Endodermal cell (in vitro differentiated cells): Measurements from ENCODE around the gene USP6NL. TPM values are rescaled to one million over a fixed set of nuclear protein-coding genes. Genes with fewer than 3 reads are reported as not detected.

Source experiments
- DNase-seq: peaks from one replicate; pipeline ENCODE4 v3.0.0-alpha.2; 2017
- H3K27ac ChIP-seq: 2 replicates; pipeline ENCODE4 v1.5.1; 2013; ENCODE audit warnings: mild to moderate bottlenecking, low read depth, low read length, moderate library complexity
- H3K27me3 ChIP-seq: 2 replicates; pipeline ENCODE4 v1.6.1; 2013; ENCODE audit warnings: mild to moderate bottlenecking, low read length, moderate library complexity; ENCODE audit not compliant: insufficient read depth, control insufficient read depth, poor library complexity, severe bottlenecking
- H3K36me3 ChIP-seq: 2 replicates; pipeline ENCODE4 v1.7.0; 2013; ENCODE audit warnings: mild to moderate bottlenecking, low read length, moderate library complexity; ENCODE audit not compliant: control insufficient read depth, insufficient read depth
- H3K4me1 ChIP-seq: one replicate; pipeline ENCODE4 v1.7.0; 2013; ENCODE audit warnings: low read length; ENCODE audit not compliant: control insufficient read depth, insufficient read depth
- H3K4me3 ChIP-seq: 2 replicates; pipeline ENCODE4 v1.5.1; 2013; ENCODE audit warnings: mild to moderate bottlenecking, low read length, moderate library complexity
- H3K9ac ChIP-seq: 2 replicates; pipeline ENCODE4 v1.6.1; 2013; ENCODE audit warnings: mild to moderate bottlenecking, low read length, moderate library complexity; ENCODE audit not compliant: poor library complexity, severe bottlenecking; ENCODE audit errors: extremely low read depth
- H3K9me3 ChIP-seq: 2 replicates; pipeline ENCODE4 v1.6.1; 2013; ENCODE audit warnings: mild to moderate bottlenecking, low read length, moderate library complexity; ENCODE audit not compliant: control insufficient read depth
- H3K27ac Mint-ChIP-seq: 2 replicates; pipeline ENCODE4 v1.8.0; 2020; ENCODE audit warnings: mixed read lengths
- H3K27me3 Mint-ChIP-seq: 2 replicates; pipeline ENCODE4 v1.8.0; 2021; ENCODE audit warnings: mild to moderate bottlenecking, mixed read lengths; ENCODE audit not compliant: insufficient read depth
- H3K36me3 Mint-ChIP-seq: 2 replicates; pipeline ENCODE4 v1.8.0; 2020; ENCODE audit warnings: low read depth, mixed read lengths
- H3K4me1 Mint-ChIP-seq: 2 replicates; pipeline ENCODE4 v1.8.0; 2020; ENCODE audit warnings: mixed read lengths
- H3K4me3 Mint-ChIP-seq: 2 replicates; pipeline ENCODE4 v1.8.0; 2020; ENCODE audit warnings: mild to moderate bottlenecking, moderate library complexity, mixed read lengths
- H3K9me3 Mint-ChIP-seq: 2 replicates; pipeline ENCODE4 v1.8.0; 2020; ENCODE audit warnings: mild to moderate bottlenecking, mixed read lengths
- WGBS, 2 experiments: methylation state at CpG; one replicate each; pipeline versions ENCODE4 v1.1.5 to v1.1.7; 2013; ENCODE audit warnings: missing lambda C conversion rate in 2 of 2, mixed read lengths in 1 of 2; ENCODE audit not compliant: insufficient coverage in 1 of 2, insufficient read length in 1 of 2; 5-methylcytosine and 5-hydroxymethylcytosine counted together
- total RNA-seq, 2 donors: library from RNA; stranded (reverse); fragmentation: NEBNext Ultra II Directional in 1 of 2; extraction: Animal tissue kit (Norgen Biotek cat#: 25700) in 1 of 2; gene quantifications; 2 replicates in 1 of 2; 3 replicates in 1 of 2; pipeline ENCODE4 v1.2.1, GENCODE V29; 2021
- TF ChIP-seq, protein P1 (sequence below): fragments of 200-600 bp; sonication (generic); conservative IDR thresholded peaks from 2 replicates; pipeline ENCODE4 v1.5.0; 2021; ENCODE audit warnings: antibody characterized with exemption, mild to moderate bottlenecking

USP6NL gene
- total RNA-seq, 2 donors from 2014 or later, result 20.6 to 22.9 TPM

DNA sequence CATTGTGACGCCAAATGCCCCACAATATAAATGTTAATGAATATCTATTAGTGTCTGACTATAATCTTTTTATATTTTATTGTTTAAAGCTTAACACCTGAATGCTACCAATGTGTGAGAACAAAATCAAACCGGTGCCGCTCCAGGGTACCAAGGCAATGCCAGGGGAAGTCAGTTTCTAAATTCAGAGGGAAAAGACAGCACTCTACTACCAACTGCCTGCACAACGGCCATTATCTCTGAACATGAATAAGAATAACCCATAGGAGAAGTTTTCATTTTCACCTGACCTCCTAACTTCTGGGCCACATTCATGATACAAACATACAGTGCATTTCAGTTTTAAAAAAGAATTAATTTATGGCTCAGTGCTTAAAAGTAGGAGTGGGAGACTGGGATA, 21.7 kb downstream of the USP6NL start:
- no peaks in the 10 kb centered on the region for H3K27me3 ChIP-seq
- Mint-ChIP-seq H3K27ac (no peak overlapping the region), H3K4me1 (peaks cover 17% of the 10 kb centered on the region), H3K4me3 (no peak overlapping the region), H3K36me3 (peaks cover 17% of the 10 kb centered on the region), H3K9me3 (peaks cover 15% of the 10 kb centered on the region), H3K27me3 (no peaks in the 10 kb centered on the region)
- 85 to 91% methylated on average over 2 to 3 of the region's 4 CpGs for WGBS, 2 experiments
- no peak overlapping the region for H3K9ac ChIP-seq
- H3K4me1 ChIP-seq, result peaks cover 5% of the 10 kb centered on the region
- TF ChIP-seq, protein P1, sequence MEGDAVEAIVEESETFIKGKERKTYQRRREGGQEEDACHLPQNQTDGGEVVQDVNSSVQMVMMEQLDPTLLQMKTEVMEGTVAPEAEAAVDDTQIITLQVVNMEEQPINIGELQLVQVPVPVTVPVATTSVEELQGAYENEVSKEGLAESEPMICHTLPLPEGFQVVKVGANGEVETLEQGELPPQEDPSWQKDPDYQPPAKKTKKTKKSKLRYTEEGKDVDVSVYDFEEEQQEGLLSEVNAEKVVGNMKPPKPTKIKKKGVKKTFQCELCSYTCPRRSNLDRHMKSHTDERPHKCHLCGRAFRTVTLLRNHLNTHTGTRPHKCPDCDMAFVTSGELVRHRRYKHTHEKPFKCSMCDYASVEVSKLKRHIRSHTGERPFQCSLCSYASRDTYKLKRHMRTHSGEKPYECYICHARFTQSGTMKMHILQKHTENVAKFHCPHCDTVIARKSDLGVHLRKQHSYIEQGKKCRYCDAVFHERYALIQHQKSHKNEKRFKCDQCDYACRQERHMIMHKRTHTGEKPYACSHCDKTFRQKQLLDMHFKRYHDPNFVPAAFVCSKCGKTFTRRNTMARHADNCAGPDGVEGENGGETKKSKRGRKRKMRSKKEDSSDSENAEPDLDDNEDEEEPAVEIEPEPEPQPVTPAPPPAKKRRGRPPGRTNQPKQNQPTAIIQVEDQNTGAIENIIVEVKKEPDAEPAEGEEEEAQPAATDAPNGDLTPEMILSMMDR, result no peak
- peaks cover 5% of the 10 kb centered on the region for H3K36me3 ChIP-seq
- peaks cover 13% of the 10 kb centered on the region for H3K9me3 ChIP-seq
- DNase-seq, result no peak
- H3K27ac ChIP-seq, result no peak overlapping the region
- H3K4me3 ChIP-seq, result no peak overlapping the region

GRCh38 chr10:11588873-11589574, 22.4 kb downstream of the USP6NL start:
- Mint-ChIP-seq H3K27ac (no peak overlapping the region), H3K4me3 (no peak overlapping the region), H3K36me3 (peaks cover 23% of the 10 kb centered on the region), H3K27me3 (no peaks in the 10 kb centered on the region), H3K9me3 (peaks cover 21% of the 10 kb centered on the region), H3K4me1 (peaks cover 12% of the 10 kb centered on the region)
- Histone ChIP-seq H3K9ac (no peak overlapping the region), H3K27ac (no peak overlapping the region), H3K27me3 (no peaks in the 10 kb centered on the region), H3K4me1 (peaks cover 4% of the 10 kb centered on the region), H3K9me3 (peaks cover 18% of the 10 kb centered on the region), H3K36me3 (peaks cover 7% of the 10 kb centered on the region), H3K4me3 (no peak overlapping the region)
- TF ChIP-seq, protein P1, result no peak
- 82 to 91% methylated on average over 3 of the region's 3 CpGs for WGBS, 2 experiments
- DNase-seq, result no peak

DNA sequence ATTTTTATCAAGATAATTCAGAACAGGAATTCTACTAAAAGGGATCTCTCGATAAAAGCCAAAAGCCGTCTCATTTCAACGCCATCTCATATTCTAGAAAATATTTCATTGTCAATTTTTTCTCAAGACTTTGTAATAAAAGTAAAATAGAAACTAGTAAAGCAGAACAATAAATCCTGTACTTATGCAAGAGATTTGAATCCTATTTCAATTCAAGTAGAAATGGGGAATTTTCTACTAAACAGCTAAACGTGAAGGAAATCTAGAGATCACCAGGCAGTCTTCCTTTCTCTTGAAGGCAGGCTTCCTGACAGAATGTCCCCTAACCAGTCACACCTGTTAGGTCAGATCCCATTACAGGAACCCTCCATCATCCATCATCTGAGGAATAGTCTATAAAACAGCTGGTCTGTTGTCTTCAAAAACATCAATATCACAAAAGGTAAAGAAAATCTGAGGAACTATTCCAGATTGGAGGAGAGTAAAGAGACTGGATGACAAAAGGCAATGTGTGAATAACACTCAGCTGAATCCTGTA, 23.7 kb downstream of the USP6NL start:
- Histone ChIP-seq H3K27ac (no peak overlapping the region), H3K9me3 (peaks cover 18% of the 10 kb centered on the region), H3K4me3 (no peak overlapping the region), H3K4me1 (peaks cover 4% of the 10 kb centered on the region), H3K27me3 (no peaks in the 10 kb centered on the region), H3K36me3 (peaks cover 7% of the 10 kb centered on the region), H3K9ac (no peak overlapping the region)
- no peak for DNase-seq
- TF ChIP-seq, protein P1, result no peak
- Mint-ChIP-seq H3K9me3 (peaks cover 25% of the 10 kb centered on the region), H3K36me3 (peaks cover 28% of the 10 kb centered on the region), H3K27me3 (no peaks in the 10 kb centered on the region), H3K4me1 (peaks cover 9% of the 10 kb centered on the region), H3K27ac (no peak overlapping the region), H3K4me3 (no peak overlapping the region)
- WGBS, 2 experiments, result 92 to 100% methylated on average over 1 to 4 of the region's 4 CpGs
